HepG2 (cell line): ENCODE data around the gene ABCC1. TPM values are rescaled to one million over a fixed set of nuclear protein-coding genes. Genes with fewer than 3 reads are reported as not detected.

Source experiments
- ATAC-seq: fragments of 200-7000 bp; cut with Tn5 transposase; 3 replicates; pipeline ENCODE4 v1.9.1; 2020; ENCODE audit warnings: mild to moderate bottlenecking, moderate library complexity
- BruUV-seq: library from RNA; stranded (reverse); fragments of 400-500 nt; replicated peaks from 2 replicates; lab custom pipeline; 2021; lab: Mats Ljungman, UMichigan
- CTCF ChIA-PET: fragments of 300-600 bp; formaldehyde crosslinking; extraction: SDS; loops from one replicate; lab custom pipeline; 2021; ENCODE audit warnings: low total read pairs, inconsistent platforms, low intra/inter-chr PET ratio; lab: Yijun Ruan, JAX
- POLR2A ChIA-PET: fragments of 350-600 bp; sonication (Branson Sonifier 250); formaldehyde crosslinking; loops from one replicate; lab custom pipeline; 2020; ENCODE audit warnings: antibody characterized with exemption, inconsistent platforms; lab: Yijun Ruan, JAX
- DNase-seq: peaks from one replicate; pipeline ENCODE4 v3.0.0-alpha.2; 2015; ENCODE audit warnings: low spot score
- FAIRE-seq: peaks from 3 replicates; lab custom pipeline; 2011; peaks lifted over from hg19 to GRCh38; lab: Jason Lieb, UNC
- H2AFZ ChIP-seq: one replicate; pipeline ENCODE4 v1.6.1; 2011; ENCODE audit warnings: low read length, inconsistent platforms
- H3K27ac ChIP-seq: fragments of 300-600 bp; 3 replicates; pipeline ENCODE4 v1.8.0; 2011; ENCODE audit warnings: mixed run types, mild to moderate bottlenecking, mixed read lengths, low read length, inconsistent platforms; ENCODE audit not compliant: insufficient read depth; ENCODE audit errors: extremely low read length
- H3K27me3 ChIP-seq, 2 experiments: fragments of 200-600 bp in 1 of 2; 2 replicates in 1 of 2; 3 replicates in 1 of 2; pipeline versions ENCODE4 v1.6.0 to v1.8.0; 2011; ENCODE audit warnings: low read length in 2 of 2, mild to moderate bottlenecking in 2 of 2, moderate library complexity in 2 of 2, inconsistent platforms in 1 of 2; ENCODE audit not compliant: insufficient read depth in 2 of 2, control insufficient read depth in 1 of 2
- H3K36me3 ChIP-seq, 2 experiments: fragments of 200-600 bp in 1 of 2; replicated peaks in 1 of 2; 2 replicates in 1 of 2; 3 replicates in 1 of 2; pipeline versions ENCODE4 v1.5.1 to v1.8.0; 2011; ENCODE audit warnings: low read length in 2 of 2, inconsistent platforms in 1 of 2; ENCODE audit not compliant: insufficient read depth in 2 of 2, control insufficient read depth in 1 of 2
- H3K4me1 ChIP-seq: 2 replicates; pipeline ENCODE4 v1.5.1; 2012; ENCODE audit warnings: low read length, inconsistent platforms; ENCODE audit not compliant: insufficient read depth
- H3K4me2 ChIP-seq: 2 replicates; pipeline ENCODE4 v1.6.0; 2011; ENCODE audit warnings: low read depth, low read length, inconsistent platforms
- H3K4me3 ChIP-seq, 3 experiments: fragments of 200-600 bp in 1 of 3; sonication (generic), shearing (Covaris generic) in 1 of 3; replicated peaks in 1 of 3; 2 replicates each; pipeline ENCODE4 v1.5.1; 2011 to 2016; ENCODE audit warnings: low read length in 3 of 3, inconsistent platforms in 2 of 3, low read depth in 2 of 3, mild to moderate bottlenecking in 2 of 3, control low read depth in 1 of 3, mixed read lengths in 1 of 3; ENCODE audit not compliant: insufficient read depth in 1 of 3
- H3K79me2 ChIP-seq: one replicate; pipeline ENCODE4 v1.6.1; 2011; ENCODE audit warnings: low read length, inconsistent platforms; ENCODE audit not compliant: insufficient read depth
- H3K9ac ChIP-seq: 2 replicates; pipeline ENCODE4 v1.6.0; 2011; ENCODE audit warnings: mild to moderate bottlenecking, low read depth, low read length, inconsistent platforms; ENCODE audit not compliant: insufficient read depth
- H3K9me3 ChIP-seq: 2 replicates; pipeline ENCODE4 v1.5.1; 2012; ENCODE audit warnings: mild to moderate bottlenecking, low read length
- H4K20me1 ChIP-seq: 2 replicates; pipeline ENCODE4 v1.6.0; 2011; ENCODE audit warnings: inconsistent platforms, mild to moderate bottlenecking, low read length, moderate library complexity; ENCODE audit not compliant: insufficient read depth
- AGO2 ChIP-seq: fragments of 200-400 bp; formaldehyde crosslinking; optimal IDR thresholded peaks from 2 replicates; pipeline ENCODE3; 2017; ENCODE audit warnings: mild to moderate bottlenecking, low read depth, low read length, moderate library complexity
- ATAD3A ChIP-seq: sonication (generic); formaldehyde crosslinking; IDR thresholded peaks from 2 replicates; pipeline ENCODE4 v1.4.0; 2020; ENCODE audit warnings: missing genetic modification reagents
- CHD4 ChIP-seq: fragments of 200-600 bp; sonication (generic); IDR thresholded peaks from 2 replicates; pipeline ENCODE4 v1.7.0; 2017; ENCODE audit warnings: mild to moderate bottlenecking, low read length, borderline replicate concordance
- EHMT2 ChIP-seq: fragments of 200-600 bp; sonication (generic); IDR thresholded peaks from 2 replicates; pipeline ENCODE4 v1.7.0; 2017; ENCODE audit warnings: antibody characterized with exemption, low read depth, low read length, borderline replicate concordance
- JUNB ChIP-seq: sonication (generic); formaldehyde crosslinking; IDR thresholded peaks from 2 replicates; pipeline ENCODE4 v1.8.0; 2022; ENCODE audit warnings: missing genetic modification reagents, mild to moderate bottlenecking, borderline replicate concordance
- KDM5A ChIP-seq: fragments of 200-600 bp; sonication (generic); IDR thresholded peaks from 2 replicates; pipeline ENCODE4 v1.7.0; 2018; ENCODE audit warnings: antibody characterized with exemption, mild to moderate bottlenecking, low read length, borderline replicate concordance
- MLLT10 ChIP-seq: sonication (generic); formaldehyde crosslinking; IDR thresholded peaks from 2 replicates; pipeline ENCODE4 v1.4.0; 2020; ENCODE audit warnings: missing genetic modification reagents
- SNRNP70 ChIP-seq: fragments of 200-400 bp; formaldehyde crosslinking; IDR thresholded peaks from 2 replicates; pipeline ENCODE4 v1.6.1; 2017; ENCODE audit warnings: mild to moderate bottlenecking, low read depth, low read length, moderate library complexity
- TAF15 ChIP-seq: fragments of 200-400 bp; formaldehyde crosslinking; IDR thresholded peaks from one replicate; pipeline ENCODE4 v1.6.1; 2018; ENCODE audit warnings: mild to moderate bottlenecking, low read depth, low read length; ENCODE audit not compliant: poor library complexity, severe bottlenecking
- ZNF142 ChIP-seq: sonication (generic); formaldehyde crosslinking; IDR thresholded peaks from 2 replicates; pipeline ENCODE4 v1.4.0; 2020; ENCODE audit warnings: missing genetic modification reagents
- ZNF329 ChIP-seq: sonication (generic); formaldehyde crosslinking; IDR thresholded peaks from 2 replicates; pipeline ENCODE4 v1.9.0; 2021; ENCODE audit warnings: low read depth, mild to moderate bottlenecking, missing genetic modification reagents
- ZNF430 ChIP-seq: sonication (generic); formaldehyde crosslinking; IDR thresholded peaks from 2 replicates; pipeline ENCODE4 v1.9.0; 2021; ENCODE audit warnings: mild to moderate bottlenecking, missing genetic modification reagents
- ZNF746 ChIP-seq: sonication (generic); formaldehyde crosslinking; IDR thresholded peaks from 2 replicates; pipeline ENCODE4 v1.8.0; 2022; ENCODE audit warnings: mild to moderate bottlenecking, missing genetic modification reagents
- WGBS: methylation state at CpG from one replicate; pipeline ENCODE4 v1.1.6; 2017; ENCODE audit warnings: low lambda C conversion rate; 5-methylcytosine and 5-hydroxymethylcytosine counted together
- in situ Hi-C: cut with HindIII; loops from 2 replicates; pipeline ENCODE4 v1.10.0; 2017; ENCODE audit warnings: low pct_unique_long_range_greater_than_20kb; ENCODE audit not compliant: extremely low pct_ligation_motif_present
- intact Hi-C: fragments of 100-400 bp; cut with micrococcal nuclease; formaldehyde crosslinking; loops from one replicate; pipeline ENCODE4 v1.10.0; 2022; ENCODE audit not compliant: unreplicated experiment
- polyA plus RNA-seq, 8 experiments: library from polyadenylated mRNA; depleted of rRNA in 3 of 8; stranded (reverse) in 7 of 8; unstranded in 1 of 8; fragments of >200 nt; fragmentation: Illumina TruSeq in 4 of 8; extraction: Trizol in 4 of 8; gene quantifications; 2 replicates each; pipeline versions ENCODE4 v1.2.1 to v1.2.3, GENCODE V29; 2011 to 2016; ENCODE audit warnings: low read depth in 4 of 8, missing spikeins in 1 of 8, mixed read lengths in 1 of 8; ENCODE audit not compliant: insufficient read depth in 1 of 8
- total RNA-seq, 5 experiments: library from RNA; depleted of rRNA; stranded (reverse); fragments of >200 nt; fragmentation: Illumina TruSeq; extraction: Trizol; gene quantifications; 2 replicates each; pipeline ENCODE4 v1.2.3, GENCODE V29; 2016; ENCODE audit warnings: low read depth in 1 of 5
- TF ChIP-seq, protein P1 (sequence below): sonication (generic); formaldehyde crosslinking; IDR thresholded peaks from 2 replicates; pipeline ENCODE4 v1.5.1; 2020; ENCODE audit warnings: missing genetic modification reagents, mild to moderate bottlenecking, borderline replicate concordance

Gene ABCC1
- total and polyA plus RNA-seq, 2 of the 13 experiments (the other 11 are each of a cell fraction or from before 2014, with no cell fraction given) = 13.0 to 30.6 TPM

- Histone ChIP-seq H3K9ac (no peak overlapping the region), H3K79me2 (peaks cover 11% of the 10 kb centered on the region), H3K4me2 (no peak overlapping the region), H3K27me3 (no peaks in the 10 kb centered on the region), H3K36me3 (no peaks in the 10 kb centered on the region), H3K4me3 (no peak overlapping the region), H3K4me1 (peaks cover 28% of the 10 kb centered on the region), H3K27ac (no peak overlapping the region), H4K20me1 (peaks cover 27% of the 10 kb centered on the region; the same call in 1 of the 2 replicates), H2AFZ (no peak overlapping the region), H3K9me3 (no peaks in the 10 kb centered on the region)
- no TSS peak for BruUV-seq
- ChIA-PET CTCF (no interaction called here), POLR2A (no interaction called here)
- intact Hi-C loops (no loop called here), in situ Hi-C loops (no loop called here)
- FAIRE-seq = no peak
- no peak for ATAC-seq
- TF ChIP-seq MLLT10 = no peak
- TF ChIP-seq SNRNP70 = no peak
- no peak for TF ChIP-seq TAF15
- no peak for TF ChIP-seq CHD4
- TF ChIP-seq ZNF329 (CRISPR knock-in tag) = no peak
- TF ChIP-seq ZNF746 (CRISPR knock-in tag) = no peak
- TF ChIP-seq EHMT2 = no peak
- TF ChIP-seq ZNF430 (CRISPR knock-in tag) = no peak
- TF ChIP-seq AGO2 = no peak
- TF ChIP-seq KDM5A = no peak
- TF ChIP-seq ZNF142 = no peak
- no peak for TF ChIP-seq JUNB (CRISPR knock-in tag)
- no peak for TF ChIP-seq ATAD3A (CRISPR knock-in tag)
- TF ChIP-seq, protein P1, sequence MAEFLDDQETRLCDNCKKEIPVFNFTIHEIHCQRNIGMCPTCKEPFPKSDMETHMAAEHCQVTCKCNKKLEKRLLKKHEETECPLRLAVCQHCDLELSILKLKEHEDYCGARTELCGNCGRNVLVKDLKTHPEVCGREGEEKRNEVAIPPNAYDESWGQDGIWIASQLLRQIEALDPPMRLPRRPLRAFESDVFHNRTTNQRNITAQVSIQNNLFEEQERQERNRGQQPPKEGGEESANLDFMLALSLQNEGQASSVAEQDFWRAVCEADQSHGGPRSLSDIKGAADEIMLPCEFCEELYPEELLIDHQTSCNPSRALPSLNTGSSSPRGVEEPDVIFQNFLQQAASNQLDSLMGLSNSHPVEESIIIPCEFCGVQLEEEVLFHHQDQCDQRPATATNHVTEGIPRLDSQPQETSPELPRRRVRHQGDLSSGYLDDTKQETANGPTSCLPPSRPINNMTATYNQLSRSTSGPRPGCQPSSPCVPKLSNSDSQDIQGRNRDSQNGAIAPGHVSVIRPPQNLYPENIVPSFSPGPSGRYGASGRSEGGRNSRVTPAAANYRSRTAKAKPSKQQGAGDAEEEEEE = no peak
- DNase-seq = no peak
- WGBS = 95% methylated on average over 6 of the region's 6 CpGs
These were observed 52.3 kb downstream of the ABCC1 start for GRCh38 chr16:16001596-16002255.
